ENCODE measurements around the gene ARHGEF17.

DNA sequence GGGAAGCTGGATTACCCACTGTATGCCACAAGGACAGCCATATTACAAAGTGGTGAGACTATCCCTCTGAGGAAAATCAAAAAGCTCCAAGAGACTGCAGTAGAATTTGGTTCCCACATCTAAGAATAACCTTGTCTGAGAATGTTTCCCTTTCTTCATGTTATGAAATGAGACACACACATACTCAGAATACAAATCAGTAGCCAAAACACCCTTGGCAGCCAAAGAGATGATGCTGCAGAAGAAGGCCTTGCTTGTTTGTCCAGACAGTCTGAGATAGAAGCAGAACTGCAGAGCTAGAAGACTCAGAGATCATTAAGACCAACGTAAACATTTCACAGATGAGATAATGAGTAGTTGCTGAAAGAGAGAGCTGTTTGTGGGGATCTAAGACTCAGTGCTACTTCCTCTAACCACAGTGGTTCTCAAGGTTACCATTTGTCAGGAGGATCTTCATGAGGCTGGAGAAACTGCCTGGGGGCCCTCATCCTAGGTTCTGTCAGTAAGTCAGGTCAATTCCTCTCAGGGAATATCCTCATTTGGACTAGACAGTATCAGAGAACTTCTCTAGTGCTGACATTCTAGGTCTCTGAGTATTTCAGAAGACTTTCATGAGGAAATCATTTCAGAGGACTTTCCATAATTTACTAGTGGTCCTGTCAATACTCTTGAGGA is 107.0 kb downstream of the ARHGEF17 start:
- TF ChIP-seq, protein P1, sequence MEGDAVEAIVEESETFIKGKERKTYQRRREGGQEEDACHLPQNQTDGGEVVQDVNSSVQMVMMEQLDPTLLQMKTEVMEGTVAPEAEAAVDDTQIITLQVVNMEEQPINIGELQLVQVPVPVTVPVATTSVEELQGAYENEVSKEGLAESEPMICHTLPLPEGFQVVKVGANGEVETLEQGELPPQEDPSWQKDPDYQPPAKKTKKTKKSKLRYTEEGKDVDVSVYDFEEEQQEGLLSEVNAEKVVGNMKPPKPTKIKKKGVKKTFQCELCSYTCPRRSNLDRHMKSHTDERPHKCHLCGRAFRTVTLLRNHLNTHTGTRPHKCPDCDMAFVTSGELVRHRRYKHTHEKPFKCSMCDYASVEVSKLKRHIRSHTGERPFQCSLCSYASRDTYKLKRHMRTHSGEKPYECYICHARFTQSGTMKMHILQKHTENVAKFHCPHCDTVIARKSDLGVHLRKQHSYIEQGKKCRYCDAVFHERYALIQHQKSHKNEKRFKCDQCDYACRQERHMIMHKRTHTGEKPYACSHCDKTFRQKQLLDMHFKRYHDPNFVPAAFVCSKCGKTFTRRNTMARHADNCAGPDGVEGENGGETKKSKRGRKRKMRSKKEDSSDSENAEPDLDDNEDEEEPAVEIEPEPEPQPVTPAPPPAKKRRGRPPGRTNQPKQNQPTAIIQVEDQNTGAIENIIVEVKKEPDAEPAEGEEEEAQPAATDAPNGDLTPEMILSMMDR (IDR thresholded peaks at IDR 0.05; ENCODE audit: low read length), result no peak
- TF ChIP-seq EZH2 (optimal IDR thresholded peaks at IDR 0.05; ENCODE audit: low read depth, low read length) (no peak), EZH2phosphoT487 (IDR thresholded peaks at IDR 0.05; ENCODE audit: low read length) (no peak)

Measured in MM.1S (cell line).